ENCODE measurements around the gene QSER1. TPM values are rescaled to one million over a fixed set of nuclear protein-coding genes. Genes with fewer than 3 reads are reported as not detected.

The QSER1 gene
- total and polyA plus RNA-seq, 9 of the 15 experiments (the other 6 are each of a cell fraction or from before 2014, with no cell fraction given): 5.8 to 33.6 (median 22.3) TPM

GRCh38 chr11:32894149-32894827, 1.7 kb downstream of the QSER1 start (continued):
- TF ChIP-seq PRDM10 (IDR thresholded peaks at IDR 0.05; ENCODE audit: partially characterized antibody) (peak; percentile 20), NUFIP1 (IDR thresholded peaks at IDR 0.05; ENCODE audit: partially characterized antibody) (no peak), TCF3 (CRISPR knock-in tag; IDR thresholded peaks at IDR 0.05) (0 out of 2 replicates have a peak, but pooled peaks have one; percentile 7), MXI1 (IDR thresholded peaks at IDR 0.05; ENCODE audit: low read depth, low read length) (0 out of 2 replicates have a peak, but pooled peaks have one; percentile 39), XRCC4 (IDR thresholded peaks at IDR 0.05; ENCODE audit: extremely low read depth, insufficient read depth, insufficient read length) (no peak), SOX6 (IDR thresholded peaks at IDR 0.05) (peak; percentile 82), ATF7 (IDR thresholded peaks at IDR 0.05) (peak; percentile 88), POLR2AphosphoS5 (IDR thresholded peaks at IDR 0.05; ENCODE audit: control insufficient read depth, insufficient read depth, low read depth, low read length) (peak; percentile 89), ARID4B (CRISPR knock-in tag; IDR thresholded peaks at IDR 0.05) (no peak; the same call in 1 of the 2 replicates), PML (IDR thresholded peaks at IDR 0.05; ENCODE audit: low read length) (0 out of 2 replicates have a peak, but pooled peaks have one; percentile 62), ZNF668 (CRISPR knock-in tag; IDR thresholded peaks at IDR 0.05) (no peak), GABPB1 (CRISPR knock-in tag; IDR thresholded peaks at IDR 0.05) (peak; percentile 24; the same call in 1 of the 2 replicates), JUN (IDR thresholded peaks at IDR 0.05; ENCODE audit: borderline replicate concordance, low read depth, low read length) (peak; percentile 58; the same call in 1 of the 2 replicates), JUN (CRISPR knock-in tag; IDR thresholded peaks at IDR 0.05; ENCODE audit: borderline replicate concordance) (no peak), TBP (optimal IDR thresholded peaks at IDR 0.05; ENCODE audit: low read depth, low read length) (peak; percentile 83), NONO (IDR thresholded peaks at IDR 0.05; ENCODE audit: low read depth in 2 of 2, low read length in 1 of 2) (no peak), MYC (IDR thresholded peaks at IDR 0.05; ENCODE audit: low read depth, low read length) (peak; percentile 57; the same call in 1 of the 2 replicates), MYC (CRISPR knock-in tag; IDR thresholded peaks at IDR 0.05; ENCODE audit: borderline replicate concordance, low read depth) (no peak), MCM3 (IDR thresholded peaks at IDR 0.05) (no peak), JUND (IDR thresholded peaks at IDR 0.05; ENCODE audit: borderline replicate concordance, low read depth, low read length) (peak; percentile 79), JUND (tag; IDR thresholded peaks at IDR 0.05; ENCODE audit: borderline replicate concordance, low read depth, low read length) (peak; percentile 86), GATA2 (CRISPR knock-in tag; IDR thresholded peaks at IDR 0.05) (0 out of 2 replicates have a peak, but pooled peaks have one; percentile 14)
